Endothelial cell of umbilical vein (primary cell): ENCODE data around the gene NTNG1. TPM values are rescaled to one million over a fixed set of nuclear protein-coding genes. Genes with fewer than 3 reads are reported as not detected.

Experiments used
- BruUV-seq: library from RNA; stranded (reverse); fragments of 400-500 nt; replicated peaks from 2 replicates; lab custom pipeline; 2021; lab: Mats Ljungman, UMichigan
- CTCF ChIA-PET: fragments of 300-600, 350-600 bp; sonication (Branson Sonifier 250); formaldehyde crosslinking; loops from one replicate; lab custom pipeline; 2021; ENCODE audit warnings: antibody characterized with exemption, inconsistent platforms; lab: Charles Lee
- POLR2A ChIA-PET: fragments of 300-600, 350-600 bp; sonication (Branson Sonifier 250); formaldehyde crosslinking; loops from one replicate; lab custom pipeline; 2021; ENCODE audit warnings: antibody characterized with exemption, inconsistent platforms; lab: Charles Lee
- DNase-seq: peaks from one replicate; pipeline ENCODE4 v3.0.0-alpha.2; 2011; ENCODE audit warnings: low read depth, low spot score
- FAIRE-seq: peaks from 2 replicates; lab custom pipeline; 2011; peaks lifted over from hg19 to GRCh38; lab: Jason Lieb, UNC
- H2AFZ ChIP-seq: 2 replicates; pipeline ENCODE4 v1.6.0; 2012; ENCODE audit warnings: low read depth, low read length, control low read depth, inconsistent platforms
- H3K27ac ChIP-seq: 2 replicates; pipeline ENCODE4 v1.5.1; 2011; ENCODE audit warnings: low read depth, mild to moderate bottlenecking, control low read depth, low read length, moderate library complexity; ENCODE audit not compliant: insufficient read depth
- H3K27me3 ChIP-seq, 2 experiments: 2 replicates each; pipeline versions ENCODE4 v1.6.0 to v1.6.1; 2011; ENCODE audit warnings: low read length in 2 of 2, mixed read lengths in 1 of 2; ENCODE audit not compliant: control insufficient read depth in 2 of 2, insufficient read depth in 2 of 2
- H3K36me3 ChIP-seq, 2 experiments: 2 replicates in 1 of 2; 3 replicates in 1 of 2; pipeline ENCODE4 v1.5.1; 2011; ENCODE audit warnings: low read length in 2 of 2, mild to moderate bottlenecking in 1 of 2, moderate library complexity in 1 of 2; ENCODE audit not compliant: control insufficient read depth in 2 of 2, insufficient read depth in 2 of 2; ENCODE audit errors: extremely low read depth in 1 of 2
- H3K4me1 ChIP-seq: 3 replicates; pipeline ENCODE4 v1.5.1; 2011; ENCODE audit warnings: mild to moderate bottlenecking, low read length; ENCODE audit not compliant: control insufficient read depth, insufficient read depth; ENCODE audit errors: extremely low read depth
- H3K4me2 ChIP-seq: 2 replicates; pipeline ENCODE4 v1.6.1; 2011; ENCODE audit warnings: low read length, control low read depth, mixed read lengths; ENCODE audit not compliant: insufficient read depth
- H3K4me3 ChIP-seq, 3 experiments: fragments of 200-600 bp in 1 of 3; sonication (generic), shearing (Covaris generic) in 1 of 3; replicated peaks in 1 of 3; 2 replicates each; pipeline ENCODE4 v1.5.1; 2011 to 2016; ENCODE audit warnings: control low read depth in 3 of 3, low read length in 3 of 3, mild to moderate bottlenecking in 2 of 3, inconsistent platforms in 1 of 3, low read depth in 1 of 3, moderate library complexity in 1 of 3; ENCODE audit not compliant: insufficient read depth in 1 of 3
- H3K79me2 ChIP-seq: 2 replicates; pipeline ENCODE4 v1.6.0; 2012; ENCODE audit warnings: low read length, inconsistent platforms; ENCODE audit not compliant: control insufficient read depth, insufficient read depth
- H3K9ac ChIP-seq: replicated peaks from 2 replicates; pipeline ENCODE3; 2011; ENCODE audit warnings: low read length, control low read depth; ENCODE audit not compliant: insufficient read depth; ENCODE audit errors: extremely low read depth
- H3K9me1 ChIP-seq: replicated peaks from 3 replicates; pipeline ENCODE4 v1.6.0; 2011; ENCODE audit warnings: mild to moderate bottlenecking, low read length; ENCODE audit not compliant: control insufficient read depth, insufficient read depth; ENCODE audit errors: extremely low read depth
- H3K9me3 ChIP-seq: replicated peaks from 2 replicates; pipeline ENCODE4 v1.5.1; 2012; ENCODE audit warnings: low read length, inconsistent platforms; ENCODE audit not compliant: control insufficient read depth, insufficient read depth
- H4K20me1 ChIP-seq: replicated peaks from 2 replicates; pipeline ENCODE3; 2011; ENCODE audit warnings: mild to moderate bottlenecking, low read length; ENCODE audit not compliant: control insufficient read depth, insufficient read depth; ENCODE audit errors: extremely low read depth
- FOS ChIP-seq: IDR thresholded peaks from 2 replicates; pipeline ENCODE4 v1.6.1; 2011; ENCODE audit warnings: mild to moderate bottlenecking, low read length, moderate library complexity, borderline replicate concordance; ENCODE audit not compliant: insufficient read depth
- GATA2 ChIP-seq: IDR thresholded peaks from 2 replicates; pipeline ENCODE4 v1.7.0; 2011; ENCODE audit warnings: low read depth, mild to moderate bottlenecking, moderate library complexity, mixed read lengths, low read length; ENCODE audit not compliant: insufficient read length, insufficient read depth
- JUN ChIP-seq: IDR thresholded peaks from 2 replicates; pipeline ENCODE4 v1.6.1; 2011; ENCODE audit warnings: borderline replicate concordance, low read depth; ENCODE audit not compliant: insufficient read length, insufficient read depth
- MYC ChIP-seq: IDR thresholded peaks from one replicate; pipeline ENCODE4 v1.6.1; 2011; ENCODE audit warnings: mild to moderate bottlenecking, low read depth, low read length
- POLR2A ChIP-seq: IDR thresholded peaks from 2 replicates; pipeline ENCODE4 v1.6.1; 2012; ENCODE audit warnings: low read depth, mild to moderate bottlenecking, control low read depth, low read length
- POLR2AphosphoS5 ChIP-seq: IDR thresholded peaks from 2 replicates; pipeline ENCODE4 v1.6.1; 2012; ENCODE audit warnings: low read depth, mild to moderate bottlenecking, control low read depth, low read length, moderate library complexity; ENCODE audit not compliant: insufficient read depth
- dilution Hi-C: fragments of 300-500 bp; cut with MboI; formaldehyde crosslinking; loops from one replicate; pipeline ENCODE4 v1.15.0; 2019; ENCODE audit warnings: low sequenced_read_pairs; ENCODE audit not compliant: extremely low pct_ligation_motif_present
- intact Hi-C: fragments of 100-400 bp; cut with micrococcal nuclease; formaldehyde crosslinking; loops from one replicate; pipeline ENCODE4 v1.10.0; 2022
- polyA plus RNA-seq, 4 experiments: library from polyadenylated mRNA; depleted of rRNA in 3 of 4; stranded (reverse) in 3 of 4; unstranded in 1 of 4; fragments of >200 nt; gene quantifications; 2 replicates each; pipeline versions ENCODE4 v1.2.1 to v1.2.3, GENCODE V29; 2011 to 2012; ENCODE audit warnings: missing spikeins in 1 of 4
- total RNA-seq: library from RNA; stranded (reverse); gene quantifications from 2 replicates; pipeline ENCODE4 v1.2.3, GENCODE V29; 2021
- TF ChIP-seq, protein P1 (sequence below), 2 donors: IDR thresholded peaks; 1 replicate in 1 of 2; 2 replicates in 1 of 2; pipeline ENCODE4 v1.5.1; 2011; ENCODE audit warnings: low read length in 2 of 2, mild to moderate bottlenecking in 2 of 2, moderate library complexity in 2 of 2, control low read depth in 1 of 2, inconsistent platforms in 1 of 2, low read depth in 1 of 2; ENCODE audit not compliant: insufficient read depth in 1 of 2; ENCODE audit errors: extremely low read depth in 1 of 2
- TF ChIP-seq, protein P2 (sequence below): IDR thresholded peaks from 2 replicates; pipeline ENCODE4 v1.6.1; 2011; ENCODE audit not compliant: insufficient read depth, insufficient read length

Gene NTNG1
- total and polyA plus RNA-seq, 2 donors (not counting 3 experiments of a cell fraction or from before 2014, with no cell fraction given): not detected

- DNase-seq (no peak), FAIRE-seq (no peak)
- Histone ChIP-seq H3K4me1 (no peaks in the 10 kb centered on the region), H3K27me3 (no peaks in the 10 kb centered on the region), H3K4me2 (no peak overlapping the region), H3K9me1 (no peaks in the 10 kb centered on the region), H2AFZ (no peak overlapping the region), H3K79me2 (no peaks in the 10 kb centered on the region), H3K9ac (no peak overlapping the region), H4K20me1 (no peaks in the 10 kb centered on the region), H3K27ac (no peak overlapping the region), H3K4me3 (no peak overlapping the region), H3K9me3 (no peaks in the 10 kb centered on the region), H3K36me3 (no peaks in the 10 kb centered on the region)
- TF ChIP-seq FOS (no peak), JUN (no peak), MYC (no peak), GATA2 (no peak), POLR2A (no peak), POLR2AphosphoS5 (no peak)
- TF ChIP-seq, protein P1, sequence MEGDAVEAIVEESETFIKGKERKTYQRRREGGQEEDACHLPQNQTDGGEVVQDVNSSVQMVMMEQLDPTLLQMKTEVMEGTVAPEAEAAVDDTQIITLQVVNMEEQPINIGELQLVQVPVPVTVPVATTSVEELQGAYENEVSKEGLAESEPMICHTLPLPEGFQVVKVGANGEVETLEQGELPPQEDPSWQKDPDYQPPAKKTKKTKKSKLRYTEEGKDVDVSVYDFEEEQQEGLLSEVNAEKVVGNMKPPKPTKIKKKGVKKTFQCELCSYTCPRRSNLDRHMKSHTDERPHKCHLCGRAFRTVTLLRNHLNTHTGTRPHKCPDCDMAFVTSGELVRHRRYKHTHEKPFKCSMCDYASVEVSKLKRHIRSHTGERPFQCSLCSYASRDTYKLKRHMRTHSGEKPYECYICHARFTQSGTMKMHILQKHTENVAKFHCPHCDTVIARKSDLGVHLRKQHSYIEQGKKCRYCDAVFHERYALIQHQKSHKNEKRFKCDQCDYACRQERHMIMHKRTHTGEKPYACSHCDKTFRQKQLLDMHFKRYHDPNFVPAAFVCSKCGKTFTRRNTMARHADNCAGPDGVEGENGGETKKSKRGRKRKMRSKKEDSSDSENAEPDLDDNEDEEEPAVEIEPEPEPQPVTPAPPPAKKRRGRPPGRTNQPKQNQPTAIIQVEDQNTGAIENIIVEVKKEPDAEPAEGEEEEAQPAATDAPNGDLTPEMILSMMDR (IDR thresholded peaks at IDR 0.05; ENCODE audit: extremely low read depth in 1 of 2, insufficient read depth in 1 of 2, low read depth in 1 of 2, low read length in 2 of 2): no peak
- TF ChIP-seq, protein P2, sequence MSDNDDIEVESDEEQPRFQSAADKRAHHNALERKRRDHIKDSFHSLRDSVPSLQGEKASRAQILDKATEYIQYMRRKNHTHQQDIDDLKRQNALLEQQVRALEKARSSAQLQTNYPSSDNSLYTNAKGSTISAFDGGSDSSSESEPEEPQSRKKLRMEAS: no peak
- CTCF ChIA-PET: no interaction called here
- dilution Hi-C loops: no loop called here
- intact Hi-C loops: no loop called here
- POLR2A ChIA-PET: no interaction called here
- no TSS peak for BruUV-seq
These were observed 339.9 kb downstream of the NTNG1 start for GRCh38 chr1:107480548-107481415.
